Uterus (tissue), 2 donors: ENCODE measurements around the gene PCDHA10.

Experiments used
- CTCF ChIP-seq, 4 experiments: fragments of 200-600 bp in 2 of 4; fragments of 450-650 bp in 2 of 4; sonication (generic) in 2 of 4; IDR thresholded peaks; one replicate each; pipeline ENCODE4 v1.5.1; 2016 to 2019; ENCODE audit warnings: antibody characterized with exemption in 4 of 4, mild to moderate bottlenecking in 2 of 4, moderate library complexity in 1 of 4
- POLR2A ChIP-seq, 2 donors: fragments of 450-650 bp; IDR thresholded peaks; one replicate each; pipeline ENCODE4 v1.6.1; 2016; ENCODE audit warnings: antibody characterized with exemption in 2 of 2, mild to moderate bottlenecking in 1 of 2, moderate library complexity in 1 of 2

GRCh38 chr5:140821375-140822280 is 34.1 kb upstream of the PCDHA10 start, which contains the start of gene PCDHA5:
- TF ChIP-seq CTCF (IDR thresholded peaks at IDR 0.05) (peak in 2 of 4 experiments; percentile 22 to 25), POLR2A (IDR thresholded peaks at IDR 0.05) (no peak)
